Gastrocnemius medialis (tissue), 4 donors: Measurements from ENCODE around the gene B2M. TPM values are rescaled to one million over a fixed set of nuclear protein-coding genes. Genes with fewer than 3 reads are reported as not detected.

Source experiments
- ATAC-seq, 2 donors: fragments of 150-250 bp; one replicate each; pipeline ENCODE4 v1.9.1; 2016
- DNase-seq, 2 donors: peaks; one replicate each; pipeline ENCODE4 v3.0.0-alpha.2; 2019
- H3K27ac ChIP-seq, 4 donors: fragments of 200-600 bp; sonication (generic); 1 replicate in 1 of 4; 2 replicates in 3 of 4; pipeline ENCODE4 v1.5.1; 2016 to 2018; ENCODE audit warnings: mild to moderate bottlenecking in 2 of 4, moderate library complexity in 1 of 4
- H3K27me3 ChIP-seq, 3 donors: fragments of 200-600 bp; sonication (generic) in 2 of 3; 1 replicate in 1 of 3; 2 replicates in 2 of 3; pipeline versions ENCODE4 v1.5.1 to v1.6.0; 2016 to 2019; ENCODE audit warnings: mild to moderate bottlenecking in 1 of 3, moderate library complexity in 1 of 3
- H3K36me3 ChIP-seq, 2 donors: fragments of 200-600 bp; sonication (generic) in 1 of 2; one replicate each; pipeline ENCODE4 v1.5.1; 2017 to 2018
- H3K4me1 ChIP-seq, 2 donors: fragments of 200-600 bp; sonication (generic) in 1 of 2; one replicate each; pipeline ENCODE4 v1.5.1; 2016 to 2017; ENCODE audit warnings: mild to moderate bottlenecking in 2 of 2
- H3K4me3 ChIP-seq, 4 donors: fragments of 200-600 bp; sonication (generic) in 3 of 4; 1 replicate in 1 of 4; 2 replicates in 3 of 4; pipeline ENCODE4 v1.5.1; 2016 to 2019; ENCODE audit warnings: mild to moderate bottlenecking in 2 of 4
- H3K9me3 ChIP-seq, 3 donors: fragments of 200-600 bp; sonication (generic) in 2 of 3; 1 replicate in 1 of 3; 2 replicates in 2 of 3; pipeline ENCODE4 v1.5.1; 2016 to 2019
- CTCF ChIP-seq, 5 experiments: fragments of 450-650 bp in 3 of 5; fragments of 200-600 bp in 2 of 5; sonication (generic) in 2 of 5; IDR thresholded peaks in 4 of 5; conservative IDR thresholded peaks in 1 of 5; 1 replicate in 4 of 5; 2 replicates in 1 of 5; pipeline ENCODE4 v1.5.1; 2016 to 2019; ENCODE audit warnings: antibody characterized with exemption in 5 of 5, mild to moderate bottlenecking in 3 of 5, moderate library complexity in 3 of 5
- POLR2A ChIP-seq, 2 donors: fragments of 450-650 bp; IDR thresholded peaks; one replicate each; pipeline ENCODE4 v1.6.1; 2017; ENCODE audit warnings: antibody characterized with exemption in 2 of 2, mild to moderate bottlenecking in 2 of 2, moderate library complexity in 2 of 2
- in situ Hi-C, 4 donors: fragments of 200-750 bp; cut with MboI; loops; one replicate each; pipeline versions ENCODE4 v1.15.0 to v1.8.0; 2017; ENCODE audit warnings: low sequenced_read_pairs in 4 of 4
- intact Hi-C: fragments of 100-400 bp; cut with DNase I; formaldehyde crosslinking; loops from one replicate; pipeline ENCODE4 v1.15.1; 2023; ENCODE audit warnings: low total_unique reads
- total RNA-seq, 4 donors: library from RNA; depleted of rRNA; stranded (reverse); fragments of >200 nt; gene quantifications; one replicate each; pipeline versions ENCODE4 v1.1.0 to v1.2.3, GENCODE V29; 2016

B2M gene
- total RNA-seq, 4 donors from 2014 or later = 787 to 1,106 (median 928) TPM

GRCh38 chr15:44663410-44664308 lies 47.7 kb upstream of the B2M start, which contains the start of gene SPG11:
Gene SPG11, minus strand, starts transcription at chr15:44663662. Its CDS starts 15 bp downstream, at chr15:44663647.
- in situ Hi-C loops = loop anchor here in 2 of 4 donors (5.0 to 10.0 kb wide), 4 partner anchors 49 to 361 kb away; partner anchors contain the start of genes TRIM69 (in 2 of the 2), B2M (in 1 of the 2), PATL2 (in 1 of the 2) and SORD (in 1 of the 2)

GRCh38 chr15:44666210-44667038 lies 44.9 kb upstream of the B2M start:
- in situ Hi-C loops = loop anchor here in 3 of 4 donors (5.0 to 10.0 kb wide), 3 partner anchors 68 to 358 kb away; partner anchors contain the start of genes TRIM69 (in 2 of the 3) and SORD (in 1 of the 3)

More at GRCh38 chr15:44663410-44664308, 47.7 kb upstream of the B2M start, which contains the start of gene SPG11:
- Histone ChIP-seq H3K4me1 (peaks cover 21 to 25% of the 10 kb centered on the region in 2 donors), H3K36me3 (peaks cover 0 to 13% of the 10 kb centered on the region in 2 donors), H3K4me3 (peak within 1 kb of the TSS; percentile 94 to 98 (median 96)), H3K27ac (peak within 1 kb of the TSS; percentile 95 to 99 (median 98)), H3K27me3 (no peaks in the 10 kb centered on the region), H3K9me3 (no peaks in the 10 kb centered on the region)
- ATAC-seq = peak; percentile 96 to 97
- intact Hi-C loops = loop anchor here (1.0 to 5.0 kb wide), 4 partner anchors 48 to 126 kb away; partner anchors contain the start of genes B2M, EIF3J and PATL2
- TF ChIP-seq POLR2A (IDR thresholded peaks at IDR 0.05) = peak; percentile 92 to 96
- TF ChIP-seq CTCF (IDR thresholded peaks at IDR 0.05 in 4 of 5, conservative IDR thresholded peaks at IDR 0.05 in 1 of 5) = peak; percentile 93 to 98 (median 96)
- DNase-seq = peak; percentile 95 to 98

GRCh38 chr15:44667039-44667360 lies 44.3 kb upstream of the B2M start:
- in situ Hi-C loops (loop anchor here in 3 of 4 donors (5.0 to 10.0 kb wide), 3 partner anchors 68 to 358 kb away; partner anchors contain the start of genes TRIM69 (in 2 of the 3) and SORD (in 1 of the 3)), intact Hi-C loops (no loop called here)
- Histone ChIP-seq H3K4me1 (peaks cover 11 to 14% of the 10 kb centered on the region in 2 donors), H3K9me3 (no peaks in the 10 kb centered on the region), H3K27ac (no peak overlapping the region), H3K27me3 (peaks cover 0 to 3% (median 0%) of the 10 kb centered on the region in 3 donors), H3K36me3 (no peaks in the 10 kb centered on the region), H3K4me3 (no peak overlapping the region)
- ATAC-seq (no peak), DNase-seq (no peak)
- TF ChIP-seq CTCF (IDR thresholded peaks at IDR 0.05 in 4 of 5, conservative IDR thresholded peaks at IDR 0.05 in 1 of 5) (no peak), POLR2A (IDR thresholded peaks at IDR 0.05) (no peak)

More at GRCh38 chr15:44666210-44667038, 44.9 kb upstream of the B2M start:
- H3K9me3 ChIP-seq = no peaks in the 10 kb centered on the region
- H3K4me3 ChIP-seq = no peak overlapping the region
- H3K4me1 ChIP-seq = peaks cover 16 to 19% of the 10 kb centered on the region in 2 donors
- peaks cover 0 to 3% (median 0%) of the 10 kb centered on the region in 3 donors for H3K27me3 ChIP-seq
- no peak for TF ChIP-seq POLR2A (IDR thresholded peaks at IDR 0.05)
- TF ChIP-seq CTCF (IDR thresholded peaks at IDR 0.05 in 4 of 5, conservative IDR thresholded peaks at IDR 0.05 in 1 of 5) = no peak
- intact Hi-C loops = no loop called here
- DNase-seq (no peak), ATAC-seq (no peak)
- H3K27ac ChIP-seq = no peak overlapping the region
- H3K36me3 ChIP-seq = no peaks in the 10 kb centered on the region

GRCh38 chr15:44668921-44669320 lies 42.4 kb upstream of the B2M start:
- no peak for TF ChIP-seq POLR2A (IDR thresholded peaks at IDR 0.05)
- no peak for TF ChIP-seq CTCF (IDR thresholded peaks at IDR 0.05 in 4 of 5, conservative IDR thresholded peaks at IDR 0.05 in 1 of 5)
- no peaks in the 10 kb centered on the region for H3K9me3 ChIP-seq
- H3K27me3 ChIP-seq = peaks cover 0 to 3% (median 0%) of the 10 kb centered on the region in 3 donors
- no peak for ATAC-seq
- peaks cover 1 to 4% of the 10 kb centered on the region in 2 donors for H3K4me1 ChIP-seq
- H3K27ac ChIP-seq = no peak overlapping the region
- intact Hi-C loops (no loop called here), in situ Hi-C loops (loop anchor here in 3 of 4 donors (5.0 to 10.0 kb wide), 3 partner anchors 66 to 356 kb away; partner anchors contain the start of genes TRIM69 (in 2 of the 3) and SORD (in 1 of the 3))
- H3K36me3 ChIP-seq = no peaks in the 10 kb centered on the region
- no peak for DNase-seq
- H3K4me3 ChIP-seq = no peak overlapping the region
